ENCODE measurements around the gene FBXL22.

FBXL22 gene

GRCh38 chr15:63604281-63604680 lies 7.1 kb downstream of the FBXL22 start:
- no peak for TF ChIP-seq REST (IDR thresholded peaks at IDR 0.05; ENCODE audit: insufficient read depth in 1 of 2, low read depth in 2 of 2, low read length in 2 of 2)
- no peak for TF ChIP-seq TAF1 (IDR thresholded peaks at IDR 0.05; ENCODE audit: borderline replicate concordance, insufficient read depth, low read length)
- TF ChIP-seq FOXP2 (optimal IDR thresholded peaks at IDR 0.05; ENCODE audit: borderline replicate concordance, extremely low read depth, extremely low read length, insufficient read depth): no peak
- no peak for TF ChIP-seq POLR2AphosphoS5 (IDR thresholded peaks at IDR 0.05; ENCODE audit: low read depth, low read length)
- no peak for TF ChIP-seq SIN3A (IDR thresholded peaks at IDR 0.05; ENCODE audit: borderline replicate concordance, insufficient read depth, low read length)

GRCh38 chr15:63605036-63605435 lies 7.8 kb downstream of the FBXL22 start:
- no peak for TF ChIP-seq SIN3A (IDR thresholded peaks at IDR 0.05; ENCODE audit: borderline replicate concordance, insufficient read depth, low read length)
- no peak for TF ChIP-seq POLR2AphosphoS5 (IDR thresholded peaks at IDR 0.05; ENCODE audit: low read depth, low read length)

GRCh38 chr15:63605816-63606215 lies 8.6 kb downstream of the FBXL22 start:
- TF ChIP-seq FOXP2 (optimal IDR thresholded peaks at IDR 0.05; ENCODE audit: borderline replicate concordance, extremely low read depth, extremely low read length, insufficient read depth) (no peak), REST (IDR thresholded peaks at IDR 0.05; ENCODE audit: insufficient read depth in 1 of 2, low read depth in 2 of 2, low read length in 2 of 2) (no peak), POLR2AphosphoS5 (IDR thresholded peaks at IDR 0.05; ENCODE audit: low read depth, low read length) (no peak), SIN3A (IDR thresholded peaks at IDR 0.05; ENCODE audit: borderline replicate concordance, insufficient read depth, low read length) (no peak), TAF1 (IDR thresholded peaks at IDR 0.05; ENCODE audit: borderline replicate concordance, insufficient read depth, low read length) (no peak)

- TF ChIP-seq POLR2AphosphoS5 (IDR thresholded peaks at IDR 0.05; ENCODE audit: low read depth, low read length) (no peak), FOXP2 (optimal IDR thresholded peaks at IDR 0.05; ENCODE audit: borderline replicate concordance, extremely low read depth, extremely low read length, insufficient read depth) (no peak), SIN3A (IDR thresholded peaks at IDR 0.05; ENCODE audit: borderline replicate concordance, insufficient read depth, low read length) (no peak), REST (IDR thresholded peaks at IDR 0.05; ENCODE audit: insufficient read depth in 1 of 2, low read depth in 2 of 2, low read length in 2 of 2) (no peak), TAF1 (IDR thresholded peaks at IDR 0.05; ENCODE audit: borderline replicate concordance, insufficient read depth, low read length) (no peak)
Measured at GRCh38 chr15:63606308-63606707, 9.1 kb downstream of the FBXL22 start.

- TF ChIP-seq REST (IDR thresholded peaks at IDR 0.05; ENCODE audit: insufficient read depth in 1 of 2, low read depth in 2 of 2, low read length in 2 of 2): no peak
- no peak for TF ChIP-seq POLR2AphosphoS5 (IDR thresholded peaks at IDR 0.05; ENCODE audit: low read depth, low read length)
- TF ChIP-seq TAF1 (IDR thresholded peaks at IDR 0.05; ENCODE audit: borderline replicate concordance, insufficient read depth, low read length): no peak
- no peak for TF ChIP-seq SIN3A (IDR thresholded peaks at IDR 0.05; ENCODE audit: borderline replicate concordance, insufficient read depth, low read length)
- TF ChIP-seq FOXP2 (optimal IDR thresholded peaks at IDR 0.05; ENCODE audit: borderline replicate concordance, extremely low read depth, extremely low read length, insufficient read depth): no peak
Measured at GRCh38 chr15:63608989-63609388, 11.8 kb downstream of the FBXL22 start.

Measured in PFSK-1 (cell line).